Heart right ventricle (tissue), 16 donors: ENCODE results near the gene B9D2. TPM values are rescaled to one million over a fixed set of nuclear protein-coding genes. Genes with fewer than 3 reads are reported as not detected.
A peak's percentile ranks its signal among the peaks of the same experiment; 100 is the strongest.

Source experiments
- ATAC-seq, 8 donors: fragments of 200-7000 bp; cut with Tn5 transposase; one replicate each; pipeline ENCODE4 v1.9.1; 2020; ENCODE audit warnings: mild to moderate bottlenecking in 8 of 8, moderate library complexity in 8 of 8, moderate number of reproducible peaks in 1 of 8
- DNase-seq, 2 donors: peaks; one replicate each; pipeline ENCODE4 v3.0.0-alpha.2; 2020
- H3K27ac ChIP-seq, 10 donors: fragments of 200-600 bp; sonication (generic) in 2 of 10; one replicate each; pipeline versions ENCODE4 v1.5.0 to v1.8.0; 2020 to 2022; ENCODE audit warnings: mild to moderate bottlenecking in 3 of 10
- H3K27me3 ChIP-seq, 7 donors: fragments of 200-600 bp; one replicate each; pipeline ENCODE4 v1.8.0; 2021 to 2022; ENCODE audit warnings: mild to moderate bottlenecking in 2 of 7
- H3K36me3 ChIP-seq, 9 donors: fragments of 200-600 bp; sonication (generic) in 1 of 9; one replicate each; pipeline versions ENCODE4 v1.5.0 to v1.8.0; 2020 to 2022; ENCODE audit warnings: mild to moderate bottlenecking in 2 of 9
- H3K4me1 ChIP-seq, 9 donors: fragments of 200-600 bp; sonication (generic) in 1 of 9; one replicate each; pipeline versions ENCODE4 v1.5.0 to v1.8.0; 2020 to 2022; ENCODE audit warnings: mild to moderate bottlenecking in 4 of 9
- H3K4me3 ChIP-seq, 10 donors: fragments of 200-600 bp; sonication (generic) in 2 of 10; one replicate each; pipeline versions ENCODE4 v1.5.0 to v1.8.0; 2020 to 2022; ENCODE audit warnings: mild to moderate bottlenecking in 7 of 10, moderate library complexity in 2 of 10
- H3K9me3 ChIP-seq, 11 donors: fragments of 200-600 bp in 10 of 11; sonication (generic) in 2 of 11; one replicate each; pipeline versions ENCODE4 v1.5.0 to v1.8.0; 2013 to 2022; ENCODE audit warnings: mild to moderate bottlenecking in 2 of 11, control low read depth in 1 of 11, moderate library complexity in 1 of 11
- CTCF ChIP-seq, 9 donors: fragments of 200-600 bp; sonication (generic) in 2 of 9; IDR thresholded peaks; one replicate each; pipeline versions ENCODE4 v1.5.0 to v1.8.0; 2021 to 2022; ENCODE audit warnings: antibody characterized with exemption in 9 of 9, mild to moderate bottlenecking in 5 of 9, moderate library complexity in 1 of 9
- WGBS, 2 donors: extraction: QIAGEN DNeasy Blood & Tissue Kit; methylation state at CpG; one replicate each; pipeline ENCODE4 v1.1.7; 2013; ENCODE audit warnings: inconsistent platforms in 1 of 2; 5-methylcytosine and 5-hydroxymethylcytosine counted together
- intact Hi-C, 10 donors: fragments of 100-400 bp; cut with DNase I; formaldehyde crosslinking; loops; one replicate each; pipeline versions ENCODE4 v1.11.1 to v1.14.2; 2022
- polyA plus RNA-seq, 2 donors: library from polyadenylated mRNA; stranded (reverse); fragments of 200-250 nt; gene quantifications; one replicate each; pipeline ENCODE4 v1.2.3, GENCODE V29; 2013
- total RNA-seq, 10 donors: library from RNA; stranded (reverse); fragmentation: NEBNext Ultra II Directional in 3 of 10; extraction: Animal tissue kit (Norgen Biotek cat#: 25700) in 3 of 10; gene quantifications; one replicate each; pipeline versions ENCODE4 v1.2.1 to v1.2.4, GENCODE V29; 2021 to 2023
- donor health status: Arrhythmogenic right ventricular cardiomyopathy.
- donor health status: ischemic (EF 13 %, LVEDD 7.1; RV severe dilation, severe dysfunction).
- donor health status: healthy with polysubstance abuse.
- donor health status: DM: no; HTN: yes; CAD: no.
- donor health status: DM: no; HTN: no; CAD: no.
- donor health status: ischemic (EF 25% LVEDD 6.9; RV normal size, moderate dysfunction).
- donor health status: ischemic (EF 25% LVEDD 5.7; RV mildly dilated, moderate dysfunction).
- donor health status: healthy.
- donor health status: DM: yes; HTN: yes; CAD: no.
- donor health status: Ischemic cardiomyopathy.
- donor health status: ischemic (EF 35%, LVEDD 5.7; RV mildly dilated, moderate dysfunction).
- donor health status: nonischemic (EF 11% LVEDD 7.7; RV severe dilation, severe dysfunction).
- donor health status: DM: yes; HTN: yes; CAD: no.
- donor health status: PGD.
- donor health status: ischemic (EF 29% LVEDD 5.4; RV normal size, mild dysfunction).
- donor health status: nonischemic (EF 23%, LVEDD 6.1; RV moderate dilation, normal function).

Gene B9D2
- total and polyA plus RNA-seq, 12 donors = 1.00 to 12.6 (median 2.5) TPM

- H3K27ac ChIP-seq = peak within 1 kb of the TSS; percentile 89 to 99 (median 94)
- WGBS, 2 donors = 0% methylated on average over 47 of the region's 47 CpGs
- H3K4me1 ChIP-seq = peaks cover 6 to 64% (median 39%) of the 10 kb centered on the region in 9 donors
- intact Hi-C loops = loop anchor here in 6 of 10 donors (2.0 to 5.0 kb wide), 5 partner anchors 42 to 127 kb away; partner anchors contain the start of genes TGFB1 (in 6 of the 6), B3GNT8 (in 1 of the 6) and DMAC2 (in 1 of the 6)
- peak; percentile 88 to 89 for DNase-seq
- peaks cover 0 to 65% (median 42%) of the 10 kb centered on the region in 9 donors for H3K36me3 ChIP-seq
- peak within 1 kb of the TSS; percentile 15 to 84 (median 70) for H3K4me3 ChIP-seq
- ATAC-seq = peak; percentile 82 to 93 (median 87)
- H3K9me3 ChIP-seq = no peaks in the 10 kb centered on the region
- no peaks in the 10 kb centered on the region for H3K27me3 ChIP-seq
- TF ChIP-seq CTCF (IDR thresholded peaks at IDR 0.05) = peak in 2 of 9 donors; percentile 8 to 14
These were observed 53.7 kb downstream of the B9D2 start, which contains the start of gene CCDC97 for GRCh38 chr19:41310033-41310831. CCDC97 (plus strand) TSS chr19:41310172; CDS start chr19:41310311, 139 bp downstream.

- DNase-seq (no peak), ATAC-seq (peak; percentile 4 to 48 (median 23))
- Histone ChIP-seq H3K27ac (peak overlapping the region; percentile 89 to 99 (median 94)), H3K36me3 (peaks cover 0 to 65% (median 47%) of the 10 kb centered on the region in 9 donors), H3K27me3 (no peaks in the 10 kb centered on the region), H3K9me3 (no peaks in the 10 kb centered on the region), H3K4me1 (peaks cover 11 to 72% (median 47%) of the 10 kb centered on the region in 9 donors), H3K4me3 (peak overlapping the region; percentile 15 to 84 (median 70))
- intact Hi-C loops = loop anchor here (2.0 to 5.0 kb wide), 10 partner anchors 42 to 337 kb away; partner anchors contain the start of genes TGFB1 (in 6 of the 10), HNRNPUL1 (in 3 of the 10), B3GNT8 (in 2 of the 10) and DMAC2 (in 1 of the 10)
- 10 to 15% methylated on average over 26 of the region's 26 CpGs for WGBS, 2 donors
- no peak for TF ChIP-seq CTCF (IDR thresholded peaks at IDR 0.05)
These were observed 54.5 kb downstream of the B9D2 start for GRCh38 chr19:41309180-41310032.

GRCh38 chr19:41308450-41309179, 55.3 kb downstream of the B9D2 start:
- ATAC-seq (peak; percentile 59 to 83 (median 72)), DNase-seq (peak; percentile 94 to 95)
- Histone ChIP-seq H3K9me3 (no peaks in the 10 kb centered on the region), H3K27ac (peak overlapping the region in 9 of 10 donors; percentile 92 to 99 (median 95)), H3K27me3 (no peaks in the 10 kb centered on the region), H3K36me3 (peaks cover 1 to 65% (median 52%) of the 10 kb centered on the region in 9 donors), H3K4me1 (peaks cover 11 to 75% (median 51%) of the 10 kb centered on the region in 9 donors), H3K4me3 (peak overlapping the region in 7 of 10 donors; percentile 59 to 84 (median 79))
- 19 to 21% methylated on average over 8 of the region's 8 CpGs for WGBS, 2 donors
- intact Hi-C loops = loop anchor here (1.0 to 5.0 kb wide), 9 partner anchors 41 to 336 kb away; partner anchors contain the start of genes HNRNPUL1 (in 3 of the 10) and B3GNT8 (in 1 of the 10)
- TF ChIP-seq CTCF (IDR thresholded peaks at IDR 0.05) = peak; percentile 89 to 98 (median 96)
